HG02623 (cell line): Measurements from ENCODE around the gene TAPBP.
A peak's percentile ranks its signal among the peaks of the same experiment; 100 is the strongest.
"Not testable (repeated sequence)": the region's sequence is repeated elsewhere in the genome, so short reads cannot be mapped to it uniquely, and the experiment has no call there.

Experiments used
- ATAC-seq: cut with Tn5 transposase; IDR thresholded peaks from one replicate; pipeline ENCODE4 v1.9.1; 2021; ENCODE audit warnings: moderate library complexity; ENCODE audit not compliant: unreplicated experiment

The TAPBP gene

GRCh38 chr6:33313709-33314514 is at the start of gene TAPBP:
Gene TAPBP, minus strand, starts transcription at chr6:33314078. Its CDS starts 37 bp downstream, at chr6:33314041.
- ATAC-seq, result peak; percentile 39

DNA sequence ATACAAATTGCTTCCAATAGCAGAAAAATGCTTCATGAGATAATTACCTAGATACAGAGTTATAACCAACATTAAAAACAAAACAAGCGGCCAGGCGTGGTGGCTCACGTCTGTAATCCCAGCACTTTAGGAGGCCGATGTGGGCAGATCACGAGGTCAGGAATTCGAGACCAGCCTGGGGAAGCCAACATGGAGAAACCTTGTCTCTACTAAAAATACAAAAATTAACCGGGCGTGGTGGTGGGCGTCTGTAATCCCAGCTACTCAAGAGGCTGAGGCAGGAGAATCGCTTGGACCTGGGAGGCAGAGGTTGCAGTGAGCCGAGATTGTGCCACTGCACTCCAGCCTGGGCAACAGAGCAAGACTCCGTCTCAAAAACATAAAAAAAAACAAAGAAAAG is 49.6 kb upstream of the TAPBP start:
- ATAC-seq, result not testable (repeated sequence)

DNA sequence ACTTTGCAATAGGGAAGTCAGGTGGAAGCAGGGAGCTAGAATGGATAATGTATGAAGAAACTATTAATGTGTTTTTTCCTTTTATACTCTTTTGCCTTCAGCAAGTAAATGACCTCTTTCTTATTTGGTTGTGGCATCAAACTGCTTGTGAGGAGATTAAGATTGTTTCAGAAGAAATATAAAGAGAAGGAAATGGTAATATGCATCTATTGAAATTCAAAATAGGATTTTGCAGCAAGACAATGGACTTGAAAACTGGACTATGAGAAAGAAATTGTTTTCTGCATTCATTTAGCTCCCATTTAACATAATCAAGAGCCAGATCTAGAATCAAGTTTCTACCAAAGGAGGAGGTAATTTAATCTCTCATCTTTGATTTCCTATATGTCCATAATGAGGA is 45.5 kb upstream of the TAPBP start:
- no peak for ATAC-seq

DNA sequence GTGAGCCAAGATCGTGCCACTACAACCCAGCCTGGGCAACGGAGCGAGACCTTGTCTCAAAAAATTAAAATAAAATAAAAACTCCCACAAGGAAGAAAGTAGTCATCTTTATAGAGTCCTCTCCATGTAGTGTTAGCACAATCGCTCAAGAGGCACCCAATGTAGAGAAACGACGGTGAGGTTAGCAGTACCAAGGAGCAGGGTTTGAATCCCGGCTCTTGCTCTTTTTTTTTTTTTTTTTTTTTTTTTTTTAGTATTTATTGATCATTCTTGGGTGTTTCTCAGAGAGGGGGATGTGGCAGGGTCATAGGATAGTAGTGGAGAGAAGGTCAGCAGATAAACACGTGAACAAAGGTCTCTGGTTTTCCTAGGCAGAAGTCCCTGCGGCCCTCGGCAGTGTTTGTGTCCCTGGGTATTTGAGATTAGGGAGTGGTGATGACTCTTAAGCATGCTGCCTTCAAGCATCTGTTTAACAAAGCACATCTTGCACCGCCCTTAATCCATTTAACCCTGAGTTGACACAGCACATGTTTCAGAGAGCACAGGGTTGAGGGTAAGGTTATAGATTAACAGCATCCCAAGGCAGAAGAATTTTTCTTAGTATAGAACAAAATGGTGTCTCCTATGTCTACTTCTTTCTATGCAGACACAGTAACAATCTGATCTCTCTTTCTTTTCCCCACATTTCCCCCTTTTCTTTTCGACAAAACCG is 43.4 kb upstream of the TAPBP start:
- ATAC-seq, result not testable (repeated sequence)

GRCh38 chr6:33356295-33356694 is 42.4 kb upstream of the TAPBP start:
- no peak for ATAC-seq

- not testable (repeated sequence) for ATAC-seq
Observed at GRCh38 chr6:33355860-33356259, 42.0 kb upstream of the TAPBP start.

- no peak for ATAC-seq
Observed at GRCh38 chr6:33347816-33348215, 33.9 kb upstream of the TAPBP start.

GRCh38 chr6:33346972-33347371 is 33.1 kb upstream of the TAPBP start:
- not testable (repeated sequence) for ATAC-seq

- ATAC-seq, result no peak
Observed at GRCh38 chr6:33344701-33345697, 31.1 kb upstream of the TAPBP start.

DNA sequence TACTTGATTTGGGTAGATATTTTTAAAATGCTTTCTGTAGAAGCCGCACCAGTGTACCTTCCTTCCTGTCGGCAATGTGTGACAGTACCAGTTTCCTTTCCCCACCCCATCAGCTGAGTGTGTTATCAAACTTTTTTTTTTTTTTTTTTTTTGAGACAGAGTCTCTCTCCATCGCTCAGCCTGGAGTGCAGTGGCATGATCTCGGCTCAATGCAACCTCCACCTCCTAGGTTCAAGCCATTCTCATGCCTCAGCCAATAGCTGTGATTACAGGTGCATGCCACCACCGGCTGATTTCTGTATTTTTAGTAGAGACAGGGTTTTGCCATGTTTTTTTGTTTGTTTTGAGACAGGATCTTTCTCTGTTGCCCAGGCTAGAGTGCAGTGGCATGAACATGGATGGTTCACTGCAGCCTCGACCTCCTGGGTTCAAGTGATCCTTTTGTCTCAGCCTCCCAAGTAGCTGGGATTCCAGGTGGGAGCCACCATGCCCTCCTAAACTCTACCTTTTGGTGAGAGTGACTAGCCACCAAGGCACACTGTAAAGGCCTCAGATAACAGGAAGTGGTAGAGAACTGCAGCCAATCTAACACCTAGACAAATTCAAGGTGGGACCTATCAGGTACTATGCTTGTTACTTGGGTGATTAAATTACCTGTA is 30.2 kb upstream of the TAPBP start:
- no peak for ATAC-seq

- ATAC-seq, result not testable (repeated sequence)
Observed at GRCh38 chr6:33343606-33343952, 29.7 kb upstream of the TAPBP start.

DNA sequence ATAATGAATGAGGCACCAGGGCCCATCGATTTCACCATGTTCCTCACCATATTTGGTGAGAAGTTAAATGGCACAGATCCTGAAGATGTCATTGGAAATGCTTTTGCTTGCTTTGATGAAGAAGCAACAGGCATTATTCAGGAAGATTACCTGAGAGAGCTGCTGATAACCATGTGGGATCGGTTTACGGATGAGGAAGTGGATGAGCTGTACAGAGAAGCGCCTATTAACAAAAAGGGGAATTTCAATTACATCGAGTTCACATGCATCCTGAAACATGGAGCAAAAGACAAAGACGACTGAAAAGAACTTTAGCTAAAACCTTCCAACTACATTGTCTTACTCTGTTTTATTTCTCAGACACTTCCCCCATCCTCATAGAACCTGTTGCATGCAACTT is 25.3 kb upstream of the TAPBP start:
- ATAC-seq, result no peak

GRCh38 chr6:33336495-33336894 is 22.6 kb upstream of the TAPBP start:
- no peak for ATAC-seq

GRCh38 chr6:33335916-33336315 is 22.0 kb upstream of the TAPBP start:
- no peak for ATAC-seq

GRCh38 chr6:33333666-33334065 is 19.8 kb upstream of the TAPBP start:
- no peak for ATAC-seq

DNA sequence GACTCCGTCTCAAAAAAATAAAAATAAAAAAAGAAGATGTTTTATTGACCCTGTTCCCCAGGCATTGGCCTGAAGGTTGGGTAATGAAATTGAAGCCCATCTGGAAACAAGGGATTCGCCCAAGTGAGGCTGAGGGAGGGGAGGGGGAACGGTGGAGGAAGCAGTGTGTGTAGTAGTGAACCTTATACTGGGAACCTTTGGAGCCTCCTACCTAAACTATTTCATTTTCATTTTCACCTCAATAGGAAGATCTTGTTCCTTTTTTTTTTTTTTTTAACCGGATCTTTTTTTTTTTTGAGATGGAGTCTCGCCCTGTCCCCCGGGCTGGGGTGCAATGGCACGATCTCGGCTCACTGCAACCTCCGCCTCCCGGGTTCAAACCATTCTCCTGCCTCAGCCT is 16.9 kb upstream of the TAPBP start:
- no peak for ATAC-seq

GRCh38 chr6:33329058-33329457 is 15.2 kb upstream of the TAPBP start:
- no peak for ATAC-seq

GRCh38 chr6:33324125-33324524 is 10.2 kb upstream of the TAPBP start:
- no peak for ATAC-seq

DNA sequence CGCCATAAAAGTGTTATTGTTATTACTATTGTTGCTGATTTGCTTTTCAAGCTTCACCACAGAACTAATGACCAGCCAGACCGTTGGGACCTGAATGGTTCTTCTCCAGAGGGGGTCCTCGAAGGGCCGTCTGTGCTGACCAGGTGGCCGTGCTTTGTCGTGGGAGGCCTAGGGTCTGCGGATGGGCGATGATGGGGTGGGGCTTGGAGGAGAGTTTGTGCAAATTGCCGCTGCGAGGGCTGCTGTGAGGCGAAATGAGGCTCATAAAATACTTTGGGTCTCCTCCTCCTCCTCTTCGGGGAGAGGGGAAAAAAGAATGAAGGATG is 9.7 kb upstream of the TAPBP start:
- ATAC-seq, result no peak

DNA sequence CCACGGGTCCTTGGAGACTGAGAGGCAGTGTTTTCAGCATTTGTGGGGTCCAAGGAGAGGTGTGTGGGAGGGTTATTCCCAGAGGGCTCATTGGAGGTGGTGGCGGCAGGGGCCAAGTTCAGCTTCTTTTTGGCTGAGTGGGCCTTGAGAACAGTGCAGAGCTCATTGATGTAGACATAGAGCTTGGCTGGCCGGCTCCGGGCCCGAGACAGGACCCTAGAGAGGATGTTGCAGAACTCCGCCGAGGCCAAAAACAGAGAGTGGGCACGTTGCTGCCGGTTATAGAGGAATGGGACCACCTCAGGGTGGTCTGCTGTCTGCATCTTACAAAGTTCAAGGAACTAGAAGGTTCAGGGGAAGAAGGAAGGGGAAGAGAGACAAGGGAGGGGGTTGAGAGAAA is 7.3 kb upstream of the TAPBP start:
- no peak for ATAC-seq
